Activated naive CD8-positive, alpha-beta T cell treated with anti-CD3 and anti-CD28 coated beads, Interleukin-2, amount 50 U/mL, for 24 hours (primary cell): Measurements from ENCODE around the gene ZDHHC18.
"Not testable (repeated sequence)": the region's sequence is repeated elsewhere in the genome, so short reads cannot be mapped to it uniquely, and the experiment has no call there.

ENCODE experiments used
- ATAC-seq: fragments of 150-1000 bp; cut with Tn5 transposase; one replicate; pipeline ENCODE4 v1.10.0; 2021
- DNase-seq: peaks from one replicate; pipeline ENCODE4 v3.0.0; 2021
- H3K27ac Mint-ChIP-seq: one replicate; pipeline ENCODE4 v1.8.0; 2021; ENCODE audit warnings: mild to moderate bottlenecking, mixed read lengths
- H3K27me3 Mint-ChIP-seq: one replicate; pipeline ENCODE4 v1.8.0; 2021; ENCODE audit warnings: mixed read lengths
- H3K36me3 Mint-ChIP-seq: one replicate; pipeline ENCODE4 v1.8.0; 2021; ENCODE audit warnings: low read depth, mixed read lengths
- H3K4me1 Mint-ChIP-seq: one replicate; pipeline ENCODE4 v1.8.0; 2021; ENCODE audit warnings: mixed read lengths
- H3K4me3 Mint-ChIP-seq: one replicate; pipeline ENCODE4 v1.8.0; 2021; ENCODE audit warnings: mild to moderate bottlenecking, moderate library complexity, mixed read lengths
- H3K9me3 Mint-ChIP-seq: one replicate; pipeline ENCODE4 v1.8.0; 2021; ENCODE audit warnings: mixed read lengths

The ZDHHC18 gene

GRCh38 chr1:26874896-26875295 is 48.4 kb downstream of the ZDHHC18 start:
- peaks cover 13% of the 10 kb centered on the region for H3K36me3 Mint-ChIP-seq
- DNase-seq = no peak
- ATAC-seq = no peak
- no peaks in the 10 kb centered on the region for H3K9me3 Mint-ChIP-seq
- H3K27me3 Mint-ChIP-seq = no peaks in the 10 kb centered on the region
- H3K4me3 Mint-ChIP-seq = no peak overlapping the region
- H3K27ac Mint-ChIP-seq = no peak overlapping the region
- peaks cover 4% of the 10 kb centered on the region for H3K4me1 Mint-ChIP-seq

GRCh38 chr1:26877326-26877725 is 50.8 kb downstream of the ZDHHC18 start:
- H3K36me3 Mint-ChIP-seq = peaks cover 20% of the 10 kb centered on the region
- H3K4me3 Mint-ChIP-seq = no peak overlapping the region
- no peak overlapping the region for H3K27ac Mint-ChIP-seq
- ATAC-seq (no peak), DNase-seq (no peak)
- peaks cover 4% of the 10 kb centered on the region for H3K4me1 Mint-ChIP-seq
- H3K27me3 Mint-ChIP-seq = no peaks in the 10 kb centered on the region
- H3K9me3 Mint-ChIP-seq = no peaks in the 10 kb centered on the region

- H3K27ac Mint-ChIP-seq = no peak overlapping the region
- no peaks in the 10 kb centered on the region for H3K27me3 Mint-ChIP-seq
- DNase-seq = no peak
- no peaks in the 10 kb centered on the region for H3K9me3 Mint-ChIP-seq
- peaks cover 4% of the 10 kb centered on the region for H3K4me1 Mint-ChIP-seq
- no peak overlapping the region for H3K4me3 Mint-ChIP-seq
- ATAC-seq = no peak
- H3K36me3 Mint-ChIP-seq = peaks cover 38% of the 10 kb centered on the region
Observed at GRCh38 chr1:26879793-26880192, 53.3 kb downstream of the ZDHHC18 start.

- H3K9me3 Mint-ChIP-seq, H3K4me3 Mint-ChIP-seq, H3K27me3 Mint-ChIP-seq, ATAC-seq, H3K27ac Mint-ChIP-seq, DNase-seq, H3K4me1 Mint-ChIP-seq: not testable (repeated sequence)
- peaks cover 48% of the 10 kb centered on the region for H3K36me3 Mint-ChIP-seq
Observed at GRCh38 chr1:26881611-26882010, 55.1 kb downstream of the ZDHHC18 start.

- Mint-ChIP-seq H3K9me3 (no peaks in the 10 kb centered on the region), H3K27me3 (no peaks in the 10 kb centered on the region), H3K36me3 (peaks cover 49% of the 10 kb centered on the region), H3K4me3 (no peak overlapping the region), H3K27ac (no peak overlapping the region), H3K4me1 (peaks cover 7% of the 10 kb centered on the region)
- ATAC-seq (no peak), DNase-seq (no peak)
Observed at GRCh38 chr1:26882696-26883463, 56.4 kb downstream of the ZDHHC18 start.

GRCh38 chr1:26887125-26887524 is 60.6 kb downstream of the ZDHHC18 start:
- ATAC-seq (no peak), DNase-seq (no peak)
- H3K4me1 Mint-ChIP-seq = peaks cover 31% of the 10 kb centered on the region
- H3K27me3 Mint-ChIP-seq = no peaks in the 10 kb centered on the region
- peaks cover 56% of the 10 kb centered on the region for H3K36me3 Mint-ChIP-seq
- no peaks in the 10 kb centered on the region for H3K9me3 Mint-ChIP-seq
- peak overlapping the region; percentile 23 for H3K27ac Mint-ChIP-seq
- H3K4me3 Mint-ChIP-seq = peak overlapping the region; percentile 38

GRCh38 chr1:26888231-26888630 is 61.7 kb downstream of the ZDHHC18 start:
- Mint-ChIP-seq H3K27me3 (no peaks in the 10 kb centered on the region), H3K36me3 (peaks cover 51% of the 10 kb centered on the region), H3K9me3 (no peaks in the 10 kb centered on the region), H3K27ac (peak overlapping the region; percentile 95), H3K4me1 (peaks cover 31% of the 10 kb centered on the region), H3K4me3 (peak overlapping the region; percentile 97)
- DNase-seq = no peak
- no peak for ATAC-seq

GRCh38 chr1:26889551-26890466 is 63.3 kb downstream of the ZDHHC18 start, which contains the start of gene GPN2:
Gene GPN2, minus strand, starts transcription at chr1:26890283. Its CDS starts 187 bp downstream, at chr1:26890096.
- no peaks in the 10 kb centered on the region for H3K27me3 Mint-ChIP-seq
- peak within 1 kb of the TSS; percentile 97 for H3K4me3 Mint-ChIP-seq
- peaks cover 46% of the 10 kb centered on the region for H3K36me3 Mint-ChIP-seq
- no peaks in the 10 kb centered on the region for H3K9me3 Mint-ChIP-seq
- H3K4me1 Mint-ChIP-seq = peaks cover 31% of the 10 kb centered on the region
- ATAC-seq (peak; percentile 97), DNase-seq (peak; percentile 84)
- H3K27ac Mint-ChIP-seq = peak within 1 kb of the TSS; percentile 95

- no peaks in the 10 kb centered on the region for H3K27me3 Mint-ChIP-seq
- no peaks in the 10 kb centered on the region for H3K9me3 Mint-ChIP-seq
- peak overlapping the region; percentile 97 for H3K4me3 Mint-ChIP-seq
- ATAC-seq (peak; percentile 37), DNase-seq (no peak)
- peak overlapping the region; percentile 95 for H3K27ac Mint-ChIP-seq
- peaks cover 40% of the 10 kb centered on the region for H3K36me3 Mint-ChIP-seq
- peaks cover 27% of the 10 kb centered on the region for H3K4me1 Mint-ChIP-seq
Observed at GRCh38 chr1:26890467-26890796, 63.9 kb downstream of the ZDHHC18 start.

- Mint-ChIP-seq H3K4me3 (no peak overlapping the region), H3K9me3 (no peaks in the 10 kb centered on the region), H3K4me1 (peaks cover 22% of the 10 kb centered on the region), H3K36me3 (peaks cover 27% of the 10 kb centered on the region), H3K27ac (no peak overlapping the region), H3K27me3 (no peaks in the 10 kb centered on the region)
- DNase-seq (no peak), ATAC-seq (no peak)
Observed at GRCh38 chr1:26894263-26894662, 67.8 kb downstream of the ZDHHC18 start.

GRCh38 chr1:26897351-26897750 is 70.9 kb downstream of the ZDHHC18 start:
- Mint-ChIP-seq H3K27ac (no peak overlapping the region), H3K27me3 (no peaks in the 10 kb centered on the region), H3K4me1 (peaks cover 29% of the 10 kb centered on the region), H3K4me3 (no peak overlapping the region), H3K9me3 (no peaks in the 10 kb centered on the region), H3K36me3 (peaks cover 20% of the 10 kb centered on the region)
- DNase-seq (no peak), ATAC-seq (no peak)

- Mint-ChIP-seq H3K9me3 (no peaks in the 10 kb centered on the region), H3K27me3 (no peaks in the 10 kb centered on the region), H3K27ac (peak within 1 kb of the TSS; percentile 98), H3K36me3 (peaks cover 11% of the 10 kb centered on the region), H3K4me3 (peak within 1 kb of the TSS; percentile 93), H3K4me1 (peaks cover 29% of the 10 kb centered on the region)
- DNase-seq (peak; percentile 87), ATAC-seq (peak; percentile 89)
Observed at GRCh38 chr1:26900001-26900814, 73.7 kb downstream of the ZDHHC18 start, which contains the start of gene GPATCH3. Gene GPATCH3, minus strand, starts transcription at chr1:26900467. Its CDS starts 25 bp downstream, at chr1:26900442.

- H3K9me3 Mint-ChIP-seq = no peaks in the 10 kb centered on the region
- no peak for ATAC-seq
- H3K4me3 Mint-ChIP-seq = peak overlapping the region; percentile 93
- no peak for DNase-seq
- H3K27me3 Mint-ChIP-seq = no peaks in the 10 kb centered on the region
- H3K4me1 Mint-ChIP-seq = peaks cover 29% of the 10 kb centered on the region
- peak overlapping the region; percentile 98 for H3K27ac Mint-ChIP-seq
- peaks cover 8% of the 10 kb centered on the region for H3K36me3 Mint-ChIP-seq
Observed at GRCh38 chr1:26900815-26901511, 74.5 kb downstream of the ZDHHC18 start.
